Stimulated activated CD8-positive, alpha-beta memory T cell treated with anti-CD3 and anti-CD28 coated beads, Interleukin-4, amount 100 ng/mL, for 1 hour (primary cell): Measurements from ENCODE around the gene TMEM11.

Experiments
- DNase-seq, 2 donors: peaks; one replicate each; pipeline ENCODE4 v3.0.0-alpha.2; 2020; ENCODE audit warnings: low read depth in 2 of 2, low spot score in 1 of 2

TMEM11 gene

GRCh38 chr17:21186399-21187187 lies 27.4 kb downstream of the TMEM11 start:
- DNase-seq: no peak

- DNase-seq: no peak
These were observed 28.9 kb downstream of the TMEM11 start for GRCh38 chr17:21185061-21185460.

GRCh38 chr17:21184570-21184969 lies 29.4 kb downstream of the TMEM11 start:
- no peak for DNase-seq

- DNase-seq: no peak
These were observed 30.5 kb downstream of the TMEM11 start for GRCh38 chr17:21183468-21183867.

- no peak for DNase-seq
These were observed 35.9 kb downstream of the TMEM11 start for GRCh38 chr17:21177854-21178600.

GRCh38 chr17:21177401-21177800 lies 36.6 kb downstream of the TMEM11 start:
- DNase-seq: no peak

GRCh38 chr17:21176773-21177395 lies 37.1 kb downstream of the TMEM11 start:
- DNase-seq: no peak

- DNase-seq: no peak
These were observed 39.2 kb downstream of the TMEM11 start for GRCh38 chr17:21174713-21175112.

GRCh38 chr17:21174186-21174585 lies 39.8 kb downstream of the TMEM11 start:
- no peak for DNase-seq

GRCh38 chr17:21173543-21173942 lies 40.4 kb downstream of the TMEM11 start:
- DNase-seq: no peak

GRCh38 chr17:21172846-21173245 lies 41.1 kb downstream of the TMEM11 start:
- DNase-seq: no peak

- no peak for DNase-seq
These were observed 41.9 kb downstream of the TMEM11 start for GRCh38 chr17:21171970-21172510.

- no peak for DNase-seq
These were observed 42.5 kb downstream of the TMEM11 start for GRCh38 chr17:21171309-21171922.

GRCh38 chr17:21170809-21171208 lies 43.2 kb downstream of the TMEM11 start:
- DNase-seq: no peak

GRCh38 chr17:21169496-21169895 lies 44.5 kb downstream of the TMEM11 start:
- DNase-seq: no peak

GRCh38 chr17:21168555-21168865 lies 45.5 kb downstream of the TMEM11 start:
- DNase-seq: no peak

GRCh38 chr17:21167303-21167702 lies 46.7 kb downstream of the TMEM11 start:
- DNase-seq: no peak

GRCh38 chr17:21166595-21167210 lies 47.3 kb downstream of the TMEM11 start:
- DNase-seq: no peak

- no peak for DNase-seq
These were observed 47.9 kb downstream of the TMEM11 start for GRCh38 chr17:21165922-21166594.

- no peak for DNase-seq
These were observed 49.3 kb downstream of the TMEM11 start for GRCh38 chr17:21164620-21165019.

- DNase-seq: no peak
These were observed 49.7 kb downstream of the TMEM11 start for GRCh38 chr17:21164216-21164615.
